HepG2 (cell line): ENCODE measurements around the gene KSR1. TPM values are rescaled to one million over a fixed set of nuclear protein-coding genes. Genes with fewer than 3 reads are reported as not detected.

ENCODE experiments used
- ATF1 ChIP-seq: IDR thresholded peaks from 2 replicates; pipeline ENCODE4 v1.6.1; 2016; ENCODE audit warnings: mild to moderate bottlenecking, control low read depth
- HMGA1 ChIP-seq: sonication (generic); formaldehyde crosslinking; conservative IDR thresholded peaks from 2 replicates; pipeline ENCODE4 v1.4.0; 2020; ENCODE audit warnings: missing genetic modification reagents
- HOXA7 ChIP-seq: sonication (generic); formaldehyde crosslinking; IDR thresholded peaks from 2 replicates; pipeline ENCODE4 v1.8.1; 2022; ENCODE audit warnings: mild to moderate bottlenecking, missing genetic modification reagents, moderate library complexity
- MAFF ChIP-seq: IDR thresholded peaks from 2 replicates; pipeline ENCODE4 v1.6.1; 2011; ENCODE audit warnings: low read depth, low read length, improper control_type of control experiment
- MEF2D ChIP-seq: sonication (generic); formaldehyde crosslinking; IDR thresholded peaks from 2 replicates; pipeline ENCODE4 v1.5.1; 2020; ENCODE audit warnings: mild to moderate bottlenecking, missing genetic modification reagents
- NFE2L1 ChIP-seq: sonication (generic); formaldehyde crosslinking; IDR thresholded peaks from 2 replicates; pipeline ENCODE4 v1.4.0; 2020; ENCODE audit warnings: missing genetic modification reagents, mild to moderate bottlenecking, borderline replicate concordance
- NR0B2 ChIP-seq: sonication (generic); formaldehyde crosslinking; IDR thresholded peaks from 2 replicates; pipeline ENCODE4 v1.4.0; 2020; ENCODE audit warnings: mild to moderate bottlenecking, missing genetic modification reagents
- NRL ChIP-seq: sonication (generic); formaldehyde crosslinking; IDR thresholded peaks from 2 replicates; pipeline ENCODE4 v1.5.0; 2020; ENCODE audit warnings: missing genetic modification reagents, mild to moderate bottlenecking, moderate library complexity, borderline replicate concordance
- PAXIP1 ChIP-seq: sonication (generic); formaldehyde crosslinking; conservative IDR thresholded peaks from 2 replicates; pipeline ENCODE4 v1.4.0; 2020; ENCODE audit warnings: mild to moderate bottlenecking, missing genetic modification reagents, moderate library complexity
- THAP11 ChIP-seq: IDR thresholded peaks from 2 replicates; pipeline ENCODE4 v1.6.1; 2016; ENCODE audit warnings: missing biosample characterization, missing genetic modification reagents
- THAP8 ChIP-seq: sonication (generic); formaldehyde crosslinking; IDR thresholded peaks from 2 replicates; pipeline ENCODE4 v1.5.1; 2020; ENCODE audit warnings: missing genetic modification reagents, mild to moderate bottlenecking, borderline replicate concordance
- ZBTB26 ChIP-seq: IDR thresholded peaks from 2 replicates; pipeline ENCODE4 v1.6.1; 2016; ENCODE audit warnings: missing compliant biosample characterization, missing genetic modification reagents, borderline replicate concordance
- ZBTB39 ChIP-seq: sonication (generic); formaldehyde crosslinking; IDR thresholded peaks from 2 replicates; pipeline ENCODE4 v1.5.0; 2020; ENCODE audit warnings: missing genetic modification reagents
- ZFAT ChIP-seq: sonication (generic); formaldehyde crosslinking; conservative IDR thresholded peaks from 2 replicates; pipeline ENCODE4 v1.8.1; 2023; ENCODE audit warnings: missing genetic modification reagents, inconsistent platforms
- ZNF598 ChIP-seq: sonication (generic); formaldehyde crosslinking; IDR thresholded peaks from 2 replicates; pipeline ENCODE4 v1.5.1; 2020; ENCODE audit warnings: mild to moderate bottlenecking, missing genetic modification reagents, borderline replicate concordance
- ZNF800 ChIP-seq: sonication (generic); formaldehyde crosslinking; IDR thresholded peaks from 2 replicates; pipeline ENCODE4 v1.4.0; 2020; ENCODE audit warnings: missing genetic modification reagents
- polyA plus RNA-seq, 8 experiments: library from polyadenylated mRNA; depleted of rRNA in 3 of 8; stranded (reverse) in 7 of 8; unstranded in 1 of 8; fragments of >200 nt; fragmentation: Illumina TruSeq in 4 of 8; extraction: Trizol in 4 of 8; gene quantifications; 2 replicates each; pipeline versions ENCODE4 v1.2.1 to v1.2.3, GENCODE V29; 2011 to 2016; ENCODE audit warnings: low read depth in 4 of 8, missing spikeins in 1 of 8, mixed read lengths in 1 of 8; ENCODE audit not compliant: insufficient read depth in 1 of 8
- total RNA-seq, 5 experiments: library from RNA; depleted of rRNA; stranded (reverse); fragments of >200 nt; fragmentation: Illumina TruSeq; extraction: Trizol; gene quantifications; 2 replicates each; pipeline ENCODE4 v1.2.3, GENCODE V29; 2016; ENCODE audit warnings: low read depth in 1 of 5

KSR1 gene
- total and polyA plus RNA-seq, 2 of the 13 experiments (the other 11 are each of a cell fraction or from before 2014, with no cell fraction given), result 10.1 to 16.6 TPM

- no peak for TF ChIP-seq ZBTB39
- TF ChIP-seq NRL (CRISPR knock-in tag), result peak; percentile 84
- peak; percentile 31; the same call in 1 of the 2 replicates for TF ChIP-seq MEF2D (CRISPR knock-in tag)
- TF ChIP-seq ZFAT (CRISPR knock-in tag), result no peak
- TF ChIP-seq PAXIP1 (CRISPR knock-in tag), result peak; percentile 82
- no peak for TF ChIP-seq NFE2L1 (CRISPR knock-in tag)
- no peak for TF ChIP-seq ZNF598
- TF ChIP-seq HMGA1 (CRISPR knock-in tag), result no peak
- no peak for TF ChIP-seq THAP11
- no peak for TF ChIP-seq NR0B2 (CRISPR knock-in tag)
- TF ChIP-seq MAFF, result no peak
- TF ChIP-seq THAP8 (CRISPR knock-in tag), result no peak
- no peak for TF ChIP-seq ZNF800 (CRISPR knock-in tag)
- TF ChIP-seq ZBTB26 (CRISPR knock-in tag), result peak; percentile 56; the same call in 1 of the 2 replicates
- TF ChIP-seq ATF1, result no peak
- no peak for TF ChIP-seq HOXA7 (CRISPR knock-in tag)
These were observed 64.4 kb downstream of the KSR1 start (continued) for GRCh38 chr17:27520491-27521185.
